HCT116 (cell line): ENCODE results near the gene XPO1. TPM values are rescaled to one million over a fixed set of nuclear protein-coding genes. Genes with fewer than 3 reads are reported as not detected.

ENCODE experiments used
- ATAC-seq: fragments of 200-7000 bp; cut with Tn5 transposase; 2 replicates; pipeline ENCODE4 v1.9.1; 2020; ENCODE audit warnings: mild to moderate bottlenecking, moderate library complexity
- BruUV-seq: library from RNA; stranded (reverse); fragments of 400-500 nt; replicated peaks from 2 replicates; lab custom pipeline; 2021; lab: Mats Ljungman, UMichigan
- CTCF ChIA-PET: fragments of 300-600 bp; sonication (Branson Sonifier 250); formaldehyde crosslinking; loops from one replicate; lab custom pipeline; 2021; ENCODE audit warnings: antibody characterized with exemption; lab: Charles Lee
- POLR2A ChIA-PET: fragments of 300-600, 350-600 bp; sonication (Branson Sonifier 250); formaldehyde crosslinking; loops from one replicate; lab custom pipeline; 2021; ENCODE audit warnings: antibody characterized with exemption; lab: Charles Lee
- RAD21 ChIA-PET, 2 experiments: fragments of 300-600 bp; sonication (Branson Sonifier 250); formaldehyde crosslinking; loops; one replicate each; lab custom pipeline; 2023; ENCODE audit warnings: low total read pairs in 2 of 2; ENCODE audit not compliant: uncharacterized antibody in 2 of 2, unreplicated experiment in 2 of 2, low non-redundant PET in 1 of 2; lab: Charles Lee
- DNase-seq: peaks from one replicate; pipeline ENCODE4 v3.0.0-alpha.2; 2010; ENCODE audit warnings: low read depth, low spot score
- H2AFZ ChIP-seq: fragments of 200-600 bp; shearing (Covaris generic), sonication (generic); 2 replicates; pipeline ENCODE4 v1.6.1; 2017; ENCODE audit warnings: low read depth, mixed run types, mixed read lengths, antibody characterized with exemption, low read length; ENCODE audit not compliant: poor library complexity, severe bottlenecking
- H3K27ac ChIP-seq: 2 replicates; pipeline ENCODE4 v1.5.1; 2012; ENCODE audit warnings: low read depth, low read length
- H3K27me3 ChIP-seq: fragments of 200-600 bp; sonication (generic); 2 replicates; pipeline ENCODE4 v1.6.1; 2016; ENCODE audit warnings: mixed run types, low read length, mixed read lengths; ENCODE audit not compliant: insufficient read depth
- H3K36me3 ChIP-seq, 2 experiments: fragments of 200-500 bp in 1 of 2; fragments of 200-600 bp in 1 of 2; sonication (Bioruptor generic) in 1 of 2; sonication (generic) in 1 of 2; 2 replicates each; pipeline versions ENCODE4 v1.5.1 to v1.6.1; 2014 to 2016; ENCODE audit warnings: low read length in 2 of 2, inconsistent platforms in 1 of 2, mixed read lengths in 1 of 2, mixed run types in 1 of 2; ENCODE audit not compliant: insufficient read depth in 2 of 2, control insufficient read depth in 1 of 2
- H3K4me1 ChIP-seq, 2 experiments: fragments of 200-600 bp in 1 of 2; sonication (generic) in 1 of 2; 2 replicates each; pipeline versions ENCODE4 v1.5.1 to v1.6.1; 2012 to 2017; ENCODE audit warnings: low read length in 2 of 2, inconsistent platforms in 1 of 2, mild to moderate bottlenecking in 1 of 2, mixed read lengths in 1 of 2, mixed run types in 1 of 2, moderate library complexity in 1 of 2; ENCODE audit not compliant: insufficient read depth in 2 of 2, control insufficient read depth in 1 of 2
- H3K4me2 ChIP-seq: fragments of 200-600 bp; sonication (generic); 2 replicates; pipeline ENCODE4 v1.6.1; 2017; ENCODE audit warnings: mixed run types, low read length, mixed read lengths
- H3K4me3 ChIP-seq, 2 experiments: fragments of 200-600 bp in 1 of 2; sonication (generic) in 1 of 2; replicated peaks in 1 of 2; 2 replicates each; pipeline ENCODE4 v1.5.1; 2011 to 2016; ENCODE audit warnings: low read length in 2 of 2, control low read depth in 1 of 2, low read depth in 1 of 2, mild to moderate bottlenecking in 1 of 2, mixed read lengths in 1 of 2, mixed run types in 1 of 2
- H3K79me2 ChIP-seq: fragments of 200-600 bp; sonication (generic); 2 replicates; pipeline ENCODE4 v1.6.1; 2017; ENCODE audit warnings: mild to moderate bottlenecking, mixed run types, low read length, moderate library complexity, mixed read lengths; ENCODE audit not compliant: insufficient read depth
- H3K9ac ChIP-seq: fragments of 200-600 bp; sonication (generic); 2 replicates; pipeline ENCODE4 v1.6.1; 2016; ENCODE audit warnings: low read length, mixed read lengths
- H3K9me2 ChIP-seq: fragments of 200-600 bp; sonication (generic), shearing (Covaris generic); 2 replicates; pipeline ENCODE4 v1.6.1; 2017; ENCODE audit warnings: mixed run types, mild to moderate bottlenecking, moderate library complexity; ENCODE audit not compliant: insufficient read depth
- H3K9me3 ChIP-seq, 2 experiments: fragments of 200-500 bp in 1 of 2; fragments of 200-600 bp in 1 of 2; sonication (Bioruptor generic) in 1 of 2; sonication (generic) in 1 of 2; 2 replicates each; pipeline ENCODE4 v1.6.1; 2014 to 2017; ENCODE audit warnings: low read length in 2 of 2, mixed read lengths in 2 of 2, inconsistent platforms in 1 of 2, low read depth in 1 of 2, mild to moderate bottlenecking in 1 of 2, mixed run types in 1 of 2, moderate library complexity in 1 of 2; ENCODE audit not compliant: control insufficient read depth in 1 of 2, insufficient read depth in 1 of 2
- H4K20me1 ChIP-seq: fragments of 200-600 bp; sonication (generic), shearing (Covaris generic); 2 replicates; pipeline ENCODE4 v1.6.1; 2017; ENCODE audit warnings: mixed run types, mild to moderate bottlenecking, moderate library complexity; ENCODE audit not compliant: insufficient read depth
- CEBPB ChIP-seq: IDR thresholded peaks from 2 replicates; pipeline ENCODE4 v1.6.1; 2012; ENCODE audit warnings: low read depth
- EGR1 ChIP-seq: IDR thresholded peaks from 2 replicates; pipeline ENCODE4 v1.6.1; 2012; ENCODE audit warnings: low read depth
- EZH2 ChIP-seq: fragments of 200-600 bp; sonication (generic); IDR thresholded peaks from 2 replicates; pipeline ENCODE4 v1.6.1; 2017; ENCODE audit warnings: antibody characterized with exemption, mixed run types
- EZH2phosphoT487 ChIP-seq: fragments of 200-600 bp; IDR thresholded peaks from 2 replicates; pipeline ENCODE4 v1.6.1; 2018; ENCODE audit warnings: antibody characterized with exemption, borderline replicate concordance
- JUND ChIP-seq: IDR thresholded peaks from 2 replicates; pipeline ENCODE4 v1.6.1; 2012
- MAX ChIP-seq: IDR thresholded peaks from 2 replicates; pipeline ENCODE4 v1.6.1; 2012
- POLR2AphosphoS5 ChIP-seq: IDR thresholded peaks from 2 replicates; pipeline ENCODE4 v1.6.1; 2011; ENCODE audit warnings: mild to moderate bottlenecking, low read depth, low read length, moderate library complexity
- SIN3A ChIP-seq: IDR thresholded peaks from 2 replicates; pipeline ENCODE4 v1.6.1; 2012; ENCODE audit warnings: low read depth
- SP1 ChIP-seq: IDR thresholded peaks from 2 replicates; pipeline ENCODE4 v1.6.1; 2012; ENCODE audit warnings: low read depth
- SRF ChIP-seq: IDR thresholded peaks from 2 replicates; pipeline ENCODE4 v1.6.1; 2012; ENCODE audit warnings: low read depth
- TCF7L2 ChIP-seq: IDR thresholded peaks from 2 replicates; pipeline ENCODE4 v1.7.0; 2011; ENCODE audit warnings: borderline replicate concordance, inconsistent platforms; ENCODE audit not compliant: insufficient read depth, insufficient read length; ENCODE audit errors: extremely low read depth
- YY1 ChIP-seq: IDR thresholded peaks from 2 replicates; pipeline ENCODE4 v1.6.1; 2011; ENCODE audit warnings: low read length, low read depth, moderate library complexity, mild to moderate bottlenecking; ENCODE audit not compliant: insufficient replicate concordance; ENCODE audit errors: extremely low read depth
- ZFX ChIP-seq: fragments of 450-650 bp; IDR thresholded peaks from 2 replicates; pipeline ENCODE4 v1.6.1; 2017
- intact Hi-C: fragments of 100-400 bp; cut with micrococcal nuclease; formaldehyde crosslinking; loops from 2 replicates; pipeline ENCODE4 v1.10.0; 2022
- total RNA-seq: library from RNA; stranded (reverse); gene quantifications from one replicate; pipeline ENCODE4 v1.2.1, GENCODE V29; 2021; ENCODE audit not compliant: unreplicated experiment
- TF ChIP-seq, protein P1 (sequence below): IDR thresholded peaks from 2 replicates; pipeline ENCODE4 v1.6.1; 2012; ENCODE audit warnings: low read depth
- TF ChIP-seq, protein P2 (sequence below), 3 experiments: fragments of 200-600 bp in 1 of 3; sonication (generic) in 1 of 3; IDR thresholded peaks in 2 of 3; conservative IDR thresholded peaks in 1 of 3; 2 replicates each; pipeline ENCODE4 v1.5.1; 2012 to 2017; ENCODE audit warnings: low read depth in 2 of 3, low read length in 2 of 3, antibody characterized with exemption in 1 of 3, borderline replicate concordance in 1 of 3, control low read depth in 1 of 3, mild to moderate bottlenecking in 1 of 3, mixed read lengths in 1 of 3, mixed run types in 1 of 3, moderate library complexity in 1 of 3; ENCODE audit not compliant: insufficient read depth in 1 of 3

Gene XPO1
- total RNA-seq, 1 experiment from 2014 or later = 184 TPM

- ATAC-seq (no peak), DNase-seq (no peak)
- Histone ChIP-seq H3K4me2 (peak overlapping the region; percentile 84; the same call in 1 of the 2 replicates), H3K4me3 (no peak overlapping the region), H4K20me1 (peaks cover 51% of the 10 kb centered on the region; the same call in 1 of the 2 replicates), H3K4me1 (peaks cover 16 to 27% of the 10 kb centered on the region in 2 experiments), H3K79me2 (peaks cover 82% of the 10 kb centered on the region), H3K27me3 (no peaks in the 10 kb centered on the region), H3K36me3 (0 out of 4 replicates have a peak, but pooled peaks cover 0 to 7% of the 10 kb centered on the region in 2 experiments), H3K9me2 (no peaks in the 10 kb centered on the region), H3K9ac (no peak overlapping the region)
- no TSS peak for BruUV-seq
- CTCF ChIA-PET = no interaction called here
- TF ChIP-seq EZH2phosphoT487 = no peak
- TF ChIP-seq, all 23 proteins: peak for 0
- Histone ChIP-seq H3K27ac (no peak overlapping the region), H3K9me3 (no peaks in the 10 kb centered on the region), H2AFZ (no peak overlapping the region)
- intact Hi-C loops = loop anchor here (5.0 kb wide), 1 partner anchor 227 kb away; no protein-coding TSS in a partner anchor
- ChIA-PET POLR2A (no interaction called here), RAD21 (no interaction called here)
These were observed 3.2 kb downstream of the XPO1 start for GRCh38 chr2:61534926-61535325.

DNA sequence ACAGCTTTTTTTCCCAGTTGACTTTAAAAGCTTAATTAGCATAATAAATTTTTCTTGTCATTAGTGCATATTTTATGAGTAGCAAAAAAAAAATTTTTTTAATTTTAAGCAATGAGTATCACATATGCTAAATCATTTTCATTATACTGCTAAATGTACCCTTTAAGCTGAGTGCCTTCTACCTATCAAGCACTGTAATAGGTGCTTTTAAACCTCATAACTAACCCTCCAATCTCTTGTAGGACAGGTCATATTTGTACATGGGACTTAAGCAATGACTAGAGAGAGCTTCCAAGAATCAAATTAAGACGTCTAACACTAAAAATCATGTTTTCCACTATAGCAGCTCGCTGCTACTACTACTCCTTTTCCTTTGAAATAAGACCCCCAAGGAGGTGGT, 7.4 kb downstream of the XPO1 start:
- ATAC-seq (no peak), DNase-seq (no peak)
- Histone ChIP-seq H3K4me1 (peaks cover 7 to 11% of the 10 kb centered on the region in 2 experiments; a peak in 3 of 4 replicates), H3K79me2 (peaks cover 100% of the 10 kb centered on the region), H3K4me2 (no peak overlapping the region), H4K20me1 (peaks cover 63% of the 10 kb centered on the region; the same call in 1 of the 2 replicates), H3K9ac (no peak overlapping the region), H3K27me3 (no peaks in the 10 kb centered on the region), H3K36me3 (peaks cover 2 to 16% of the 10 kb centered on the region in 2 experiments; a peak in 2 of 4 replicates), H3K27ac (no peak overlapping the region), H3K4me3 (no peak overlapping the region), H3K9me3 (no peaks in the 10 kb centered on the region), H2AFZ (no peak overlapping the region), H3K9me2 (no peaks in the 10 kb centered on the region)
- ChIA-PET RAD21 (no interaction called here), POLR2A (interaction anchor here (0.6 to 0.9 kb wide), 2 partner anchors 39 to 42 kb away, joined by 3 to 5 read pairs; no protein-coding TSS in a partner anchor), CTCF (no interaction called here)
- BruUV-seq = no TSS peak
- intact Hi-C loops = no loop called here
- TF ChIP-seq MAX = no peak
- no peak for TF ChIP-seq SRF
- TF ChIP-seq SIN3A = no peak
- TF ChIP-seq YY1 = no peak
- TF ChIP-seq, protein P1, sequence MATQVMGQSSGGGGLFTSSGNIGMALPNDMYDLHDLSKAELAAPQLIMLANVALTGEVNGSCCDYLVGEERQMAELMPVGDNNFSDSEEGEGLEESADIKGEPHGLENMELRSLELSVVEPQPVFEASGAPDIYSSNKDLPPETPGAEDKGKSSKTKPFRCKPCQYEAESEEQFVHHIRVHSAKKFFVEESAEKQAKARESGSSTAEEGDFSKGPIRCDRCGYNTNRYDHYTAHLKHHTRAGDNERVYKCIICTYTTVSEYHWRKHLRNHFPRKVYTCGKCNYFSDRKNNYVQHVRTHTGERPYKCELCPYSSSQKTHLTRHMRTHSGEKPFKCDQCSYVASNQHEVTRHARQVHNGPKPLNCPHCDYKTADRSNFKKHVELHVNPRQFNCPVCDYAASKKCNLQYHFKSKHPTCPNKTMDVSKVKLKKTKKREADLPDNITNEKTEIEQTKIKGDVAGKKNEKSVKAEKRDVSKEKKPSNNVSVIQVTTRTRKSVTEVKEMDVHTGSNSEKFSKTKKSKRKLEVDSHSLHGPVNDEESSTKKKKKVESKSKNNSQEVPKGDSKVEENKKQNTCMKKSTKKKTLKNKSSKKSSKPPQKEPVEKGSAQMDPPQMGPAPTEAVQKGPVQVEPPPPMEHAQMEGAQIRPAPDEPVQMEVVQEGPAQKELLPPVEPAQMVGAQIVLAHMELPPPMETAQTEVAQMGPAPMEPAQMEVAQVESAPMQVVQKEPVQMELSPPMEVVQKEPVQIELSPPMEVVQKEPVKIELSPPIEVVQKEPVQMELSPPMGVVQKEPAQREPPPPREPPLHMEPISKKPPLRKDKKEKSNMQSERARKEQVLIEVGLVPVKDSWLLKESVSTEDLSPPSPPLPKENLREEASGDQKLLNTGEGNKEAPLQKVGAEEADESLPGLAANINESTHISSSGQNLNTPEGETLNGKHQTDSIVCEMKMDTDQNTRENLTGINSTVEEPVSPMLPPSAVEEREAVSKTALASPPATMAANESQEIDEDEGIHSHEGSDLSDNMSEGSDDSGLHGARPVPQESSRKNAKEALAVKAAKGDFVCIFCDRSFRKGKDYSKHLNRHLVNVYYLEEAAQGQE = no peak
- no peak for TF ChIP-seq EGR1
- TF ChIP-seq SP1 = no peak
- TF ChIP-seq, protein P2, sequence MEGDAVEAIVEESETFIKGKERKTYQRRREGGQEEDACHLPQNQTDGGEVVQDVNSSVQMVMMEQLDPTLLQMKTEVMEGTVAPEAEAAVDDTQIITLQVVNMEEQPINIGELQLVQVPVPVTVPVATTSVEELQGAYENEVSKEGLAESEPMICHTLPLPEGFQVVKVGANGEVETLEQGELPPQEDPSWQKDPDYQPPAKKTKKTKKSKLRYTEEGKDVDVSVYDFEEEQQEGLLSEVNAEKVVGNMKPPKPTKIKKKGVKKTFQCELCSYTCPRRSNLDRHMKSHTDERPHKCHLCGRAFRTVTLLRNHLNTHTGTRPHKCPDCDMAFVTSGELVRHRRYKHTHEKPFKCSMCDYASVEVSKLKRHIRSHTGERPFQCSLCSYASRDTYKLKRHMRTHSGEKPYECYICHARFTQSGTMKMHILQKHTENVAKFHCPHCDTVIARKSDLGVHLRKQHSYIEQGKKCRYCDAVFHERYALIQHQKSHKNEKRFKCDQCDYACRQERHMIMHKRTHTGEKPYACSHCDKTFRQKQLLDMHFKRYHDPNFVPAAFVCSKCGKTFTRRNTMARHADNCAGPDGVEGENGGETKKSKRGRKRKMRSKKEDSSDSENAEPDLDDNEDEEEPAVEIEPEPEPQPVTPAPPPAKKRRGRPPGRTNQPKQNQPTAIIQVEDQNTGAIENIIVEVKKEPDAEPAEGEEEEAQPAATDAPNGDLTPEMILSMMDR (IDR thresholded peaks at IDR 0.05 in 2 of 3, conservative IDR thresholded peaks at IDR 0.05 in 1 of 3; ENCODE audit: borderline replicate concordance in 1 of 3, insufficient read depth in 1 of 3, low read depth in 2 of 3, low read length in 2 of 3) = no peak
- no peak for TF ChIP-seq JUND
- no peak for TF ChIP-seq ZFX
- TF ChIP-seq POLR2AphosphoS5 = no peak
- no peak for TF ChIP-seq TCF7L2
- no peak for TF ChIP-seq CEBPB
- TF ChIP-seq EZH2phosphoT487 = no peak
- no peak for TF ChIP-seq EZH2
